Astrocyte of the cerebellum (primary cell): ENCODE measurements around the gene RPL38.

ENCODE experiments used
- DNase-seq: peaks from one replicate; pipeline ENCODE4 v3.0.0-alpha.2; 2011; ENCODE audit warnings: low read depth
- H3K4me3 ChIP-seq: 2 replicates; pipeline ENCODE4 v1.5.1; 2011; ENCODE audit warnings: mild to moderate bottlenecking, low read depth, low read length, moderate library complexity
- CTCF ChIP-seq: IDR thresholded peaks from 2 replicates; pipeline ENCODE4 v1.5.1; 2012; ENCODE audit warnings: low read length, low read depth, moderate library complexity, mild to moderate bottlenecking; ENCODE audit errors: missing control alignments
- in situ Hi-C: cut with HindIII; loops from 2 replicates; pipeline ENCODE4 v1.10.0; 2017; ENCODE audit warnings: low sequenced_read_pairs

The RPL38 gene

GRCh38 chr17:74223901-74224300 lies 20.4 kb downstream of the RPL38 start:
- no peak for DNase-seq
- H3K4me3 ChIP-seq: no peak overlapping the region
- in situ Hi-C loops: no loop called here
- no peak for TF ChIP-seq CTCF

GRCh38 chr17:74224959-74225725 lies 21.7 kb downstream of the RPL38 start:
- DNase-seq: no peak
- no peak overlapping the region for H3K4me3 ChIP-seq
- TF ChIP-seq CTCF: no peak
- in situ Hi-C loops: no loop called here

- no peak for TF ChIP-seq CTCF
- no peak for DNase-seq
- H3K4me3 ChIP-seq: no peak overlapping the region
- in situ Hi-C loops: no loop called here
These were observed 22.8 kb downstream of the RPL38 start for GRCh38 chr17:74226252-74226651.

GRCh38 chr17:74227271-74228080 lies 24.0 kb downstream of the RPL38 start:
- no peak for DNase-seq
- TF ChIP-seq CTCF: no peak
- in situ Hi-C loops: no loop called here
- H3K4me3 ChIP-seq: no peak overlapping the region

- no peak for TF ChIP-seq CTCF
These were observed 25.0 kb downstream of the RPL38 start for GRCh38 chr17:74228306-74228978.

GRCh38 chr17:74230896-74231295 lies 27.4 kb downstream of the RPL38 start:
- H3K4me3 ChIP-seq: no peak overlapping the region
- DNase-seq: no peak
- in situ Hi-C loops: no loop called here
- no peak for TF ChIP-seq CTCF

More at GRCh38 chr17:74228306-74228978, 25.0 kb downstream of the RPL38 start:
- H3K4me3 ChIP-seq: no peak overlapping the region
- no peak for DNase-seq
- in situ Hi-C loops: no loop called here
